ENCODE results near the gene ISM1.

The ISM1 gene

DNA sequence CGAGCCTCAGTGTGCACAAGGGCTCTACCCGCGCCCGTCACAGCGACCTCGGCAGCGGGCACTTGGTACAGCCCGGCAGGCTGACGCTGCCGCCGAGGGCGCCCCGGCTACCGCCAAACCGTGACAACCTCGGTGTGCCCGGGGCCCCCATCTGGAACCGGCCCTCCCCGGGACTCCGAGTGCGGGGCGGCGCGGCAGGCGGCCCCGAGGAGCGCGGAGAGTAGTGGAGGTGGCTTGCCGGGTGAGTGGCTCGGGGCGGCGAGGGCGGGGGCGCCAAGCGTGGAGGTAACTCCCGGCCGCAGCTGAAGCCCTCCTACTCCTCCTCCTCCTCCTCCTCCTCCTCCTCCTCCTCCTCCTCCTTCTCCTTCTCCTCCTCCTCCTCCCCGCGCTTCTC is at the start of gene ISM1:
TSS of gene ISM1 (plus strand) at position 371 of the 394 bp plus-strand sequence. CDS start 503 bp downstream, outside the sequence.
- DNase-seq (ENCODE audit: low read depth in 2 of 2), result peak in 1 of 2 donors; percentile 4

DNA sequence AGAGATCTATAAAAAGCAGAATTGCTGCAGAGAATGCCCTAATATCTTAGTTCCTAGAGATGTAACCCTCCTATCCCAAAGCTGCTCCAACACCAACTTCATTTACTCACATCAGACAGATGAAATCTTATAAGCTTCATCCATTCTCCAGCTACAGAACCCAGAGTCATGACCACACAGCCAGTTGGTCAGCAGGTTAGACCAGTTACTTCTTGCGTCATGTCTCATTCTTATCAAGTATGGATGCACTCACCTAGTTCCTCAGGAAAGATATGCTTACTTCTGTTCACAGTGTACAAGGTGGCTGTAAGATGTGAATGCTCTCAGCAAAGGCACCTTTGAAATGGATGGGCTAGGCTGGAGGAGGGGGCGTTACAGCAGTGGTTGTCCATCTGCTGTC is 47.9 kb upstream of the ISM1 start:
- DNase-seq (ENCODE audit: low read depth in 2 of 2), result no peak

DNA sequence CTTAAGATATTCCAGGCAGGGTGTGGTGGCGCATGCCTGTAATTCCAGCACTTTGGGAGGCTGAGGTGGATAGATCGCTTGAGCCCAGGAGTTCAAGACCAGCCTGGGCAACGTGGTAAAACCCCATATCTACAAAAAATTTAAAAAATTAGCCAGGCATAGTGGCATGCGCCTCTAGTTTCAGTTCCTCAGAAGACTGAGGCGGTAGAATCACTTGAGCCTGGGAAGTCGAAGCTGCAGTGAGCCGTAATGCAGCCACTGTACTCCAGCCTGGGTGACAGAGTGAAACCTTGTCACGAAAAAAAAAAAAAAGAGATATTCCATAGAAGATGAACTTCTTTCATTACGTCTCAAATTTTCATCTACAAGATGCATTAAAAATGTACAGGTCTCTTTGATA is 46.7 kb upstream of the ISM1 start:
- no peak for DNase-seq (ENCODE audit: low read depth in 2 of 2)

DNA sequence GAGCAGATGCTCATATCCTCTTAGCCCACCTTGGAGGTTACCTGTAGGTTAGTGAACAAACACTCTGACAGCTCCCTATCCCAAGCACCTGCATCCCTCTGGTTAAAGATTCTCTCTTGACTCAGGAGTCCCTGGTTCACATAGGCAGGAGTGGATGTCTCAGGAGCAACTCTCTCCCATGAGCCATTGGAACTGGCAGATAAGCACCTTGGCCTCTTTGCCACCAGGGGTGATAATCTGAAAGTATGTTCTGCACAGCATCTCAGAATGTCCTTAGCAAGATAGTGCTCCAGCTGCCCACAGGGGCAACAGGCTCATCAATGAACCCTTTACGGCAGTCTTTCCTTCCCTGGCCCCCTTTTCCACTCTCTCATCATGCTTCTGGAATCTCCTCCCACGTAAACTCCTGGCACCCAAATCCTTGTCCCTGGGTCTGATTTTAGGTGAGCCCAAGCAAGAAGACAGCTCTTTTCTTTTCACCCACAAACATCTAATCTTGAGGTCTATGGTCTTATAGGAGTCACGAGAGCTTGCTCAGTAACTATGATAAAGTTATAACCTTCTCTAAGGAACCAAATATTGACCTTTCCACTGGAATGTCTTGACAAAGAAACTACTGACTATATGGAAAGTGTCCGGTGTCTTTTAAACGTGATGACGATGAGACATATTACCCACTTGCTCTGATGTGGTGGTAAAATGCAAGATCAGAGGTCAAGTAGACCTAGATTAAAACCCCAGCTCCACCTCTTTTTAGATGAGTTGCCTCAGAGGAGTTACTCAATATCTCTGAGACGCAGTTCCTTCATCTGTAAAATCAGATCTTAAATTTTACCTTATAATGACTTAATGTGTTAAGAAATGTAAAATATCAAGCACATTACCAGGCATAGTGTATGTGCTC is 39.8 kb upstream of the ISM1 start:
- no peak for DNase-seq (ENCODE audit: low read depth in 2 of 2)

DNA sequence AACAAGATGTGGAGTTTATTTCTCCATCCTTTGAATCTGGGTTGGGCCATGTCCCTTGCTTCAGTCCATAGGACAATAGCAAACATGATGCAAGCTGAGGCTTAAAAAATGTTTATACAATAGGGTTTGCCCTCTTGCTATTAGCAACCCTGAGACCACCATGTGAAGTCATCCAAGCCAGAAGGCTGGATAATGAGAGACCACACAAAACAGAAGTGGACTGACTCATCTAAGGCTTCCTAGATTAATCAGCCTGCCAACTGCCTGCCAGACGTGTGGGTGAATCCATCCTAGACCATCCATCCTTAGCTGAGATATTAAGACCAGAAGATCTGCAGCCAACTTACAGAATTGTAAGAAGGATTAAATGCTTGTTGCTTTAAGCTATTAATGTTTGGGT is 38.1 kb upstream of the ISM1 start:
- no peak for DNase-seq (ENCODE audit: low read depth in 2 of 2)

DNA sequence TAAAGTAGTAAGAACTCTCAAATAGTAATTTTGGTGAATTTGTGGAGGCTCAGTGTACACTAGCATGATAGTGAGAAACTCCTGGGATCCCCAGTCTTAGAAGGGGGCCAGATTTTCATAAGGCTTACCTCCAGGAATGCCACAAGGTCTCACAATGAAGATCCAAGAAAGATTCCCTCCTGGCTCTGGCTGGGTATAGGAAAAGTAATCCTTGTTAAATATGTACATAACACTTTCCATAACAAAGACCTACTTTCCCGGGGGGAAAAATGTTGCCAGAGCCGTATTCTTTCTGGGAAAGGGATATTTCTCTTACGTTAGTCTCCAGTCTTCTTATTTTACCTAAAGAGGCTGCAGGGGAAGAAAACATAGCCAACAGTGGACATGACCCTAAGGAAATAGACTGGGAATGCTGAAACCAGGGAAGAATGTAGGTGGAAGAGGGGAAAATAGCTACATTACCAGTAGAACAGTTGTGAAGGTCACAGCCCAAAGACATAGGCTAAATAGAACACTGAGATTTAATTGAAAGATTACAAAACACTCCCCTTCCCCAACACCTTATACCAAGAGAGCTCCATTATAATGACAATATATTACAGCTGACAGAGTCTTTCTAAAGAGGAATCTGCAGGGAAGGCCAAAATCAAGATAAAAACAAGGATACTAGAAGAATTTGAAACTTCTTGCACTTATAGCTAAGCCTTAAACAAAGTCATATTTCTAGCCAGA is 34.9 kb upstream of the ISM1 start:
- no peak for DNase-seq (ENCODE audit: low read depth in 2 of 2)

DNA sequence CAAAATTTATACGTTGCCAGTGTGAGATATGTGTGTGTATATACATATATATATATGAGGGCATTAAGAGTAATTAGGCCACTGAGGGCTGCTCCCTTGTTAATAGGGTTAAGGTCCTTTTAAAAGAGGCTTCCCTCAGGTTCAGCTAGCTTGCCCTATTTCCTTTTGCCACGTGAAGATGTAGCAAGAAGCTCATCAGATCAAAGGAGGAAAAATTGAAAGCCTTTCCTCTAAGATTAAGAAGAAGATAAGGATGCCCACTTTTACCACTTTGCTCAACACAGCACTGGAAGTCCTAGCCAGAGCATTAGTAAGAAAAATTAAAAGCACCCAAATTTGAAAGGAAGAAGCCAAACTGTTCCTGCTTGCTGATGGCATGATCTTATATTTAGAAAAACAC is 33.2 kb upstream of the ISM1 start:
- DNase-seq (ENCODE audit: low read depth in 2 of 2), result no peak

DNA sequence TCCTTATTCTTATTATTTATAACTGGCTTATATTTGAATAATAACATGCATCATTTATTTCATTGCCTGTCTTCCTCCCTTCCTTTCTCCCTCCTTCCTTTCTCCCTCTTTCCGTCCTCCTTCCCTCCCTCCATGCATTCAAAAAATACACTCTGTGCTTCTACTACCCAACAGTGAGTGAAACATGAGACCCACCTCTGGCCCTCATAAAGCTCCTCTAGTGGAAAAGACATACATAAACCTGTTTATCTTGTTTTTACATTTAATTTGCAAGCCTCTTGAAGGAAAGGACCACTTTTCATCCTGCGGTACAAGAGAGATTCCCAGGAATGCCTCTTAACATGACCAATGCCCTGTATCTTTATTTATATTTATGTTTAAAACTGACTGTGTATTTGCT is 21.8 kb upstream of the ISM1 start:
- no peak for DNase-seq (ENCODE audit: low read depth in 2 of 2)

DNA sequence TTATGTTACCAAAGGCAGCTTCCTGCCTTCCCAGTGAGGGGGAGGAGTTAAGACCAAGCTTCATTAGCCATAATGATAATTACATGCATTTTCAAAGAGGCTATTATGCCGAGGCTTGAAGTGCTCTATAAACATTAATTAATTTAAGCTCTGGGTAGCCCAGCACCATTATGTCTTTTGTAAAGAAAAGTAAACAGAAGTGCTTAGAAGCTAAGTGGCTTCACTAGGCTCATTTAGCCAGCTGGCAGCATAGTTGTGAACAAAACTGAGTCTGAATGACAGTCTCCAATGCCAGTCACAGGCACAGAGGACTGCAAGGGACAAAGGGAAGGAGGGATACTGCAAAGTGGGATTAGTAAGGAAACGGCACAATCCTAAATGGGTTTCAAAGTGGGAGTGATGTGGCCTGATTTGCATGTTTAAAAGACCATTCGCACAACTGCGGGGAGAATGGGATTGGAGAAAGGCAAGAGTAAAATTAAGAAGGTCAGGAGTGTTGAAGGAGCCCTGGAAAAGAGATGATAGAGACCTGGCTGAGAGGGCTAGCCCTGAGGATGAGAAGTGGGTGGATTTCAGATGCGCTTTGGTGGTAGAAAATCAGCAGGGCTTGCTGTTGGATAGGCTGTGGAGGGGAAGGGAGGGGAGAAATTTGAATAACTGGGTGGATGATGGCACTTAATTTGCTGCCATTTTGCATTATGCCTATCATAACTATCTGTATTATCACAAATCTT is 20.1 kb upstream of the ISM1 start:
- DNase-seq (ENCODE audit: low read depth in 2 of 2), result no peak

DNA sequence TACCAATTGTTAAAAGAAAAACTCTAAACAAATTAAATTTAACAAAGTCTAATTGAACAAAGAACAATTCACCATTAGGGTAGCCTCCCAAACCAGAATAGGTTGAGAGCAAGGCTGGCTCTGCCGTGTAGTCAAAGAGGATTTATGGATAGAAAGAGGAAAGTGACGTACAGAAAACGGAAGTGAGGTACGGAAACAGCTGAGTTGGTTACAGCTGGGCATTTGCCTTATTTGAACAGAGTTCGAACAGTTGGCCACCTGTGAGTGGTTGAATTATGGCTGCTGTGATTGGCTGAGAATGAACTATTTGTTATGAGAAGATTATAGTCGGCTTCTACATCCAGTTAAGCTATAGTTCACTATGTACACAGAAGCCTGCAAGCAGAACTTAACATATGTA is 18.5 kb upstream of the ISM1 start:
- no peak for DNase-seq (ENCODE audit: low read depth in 2 of 2)

DNA sequence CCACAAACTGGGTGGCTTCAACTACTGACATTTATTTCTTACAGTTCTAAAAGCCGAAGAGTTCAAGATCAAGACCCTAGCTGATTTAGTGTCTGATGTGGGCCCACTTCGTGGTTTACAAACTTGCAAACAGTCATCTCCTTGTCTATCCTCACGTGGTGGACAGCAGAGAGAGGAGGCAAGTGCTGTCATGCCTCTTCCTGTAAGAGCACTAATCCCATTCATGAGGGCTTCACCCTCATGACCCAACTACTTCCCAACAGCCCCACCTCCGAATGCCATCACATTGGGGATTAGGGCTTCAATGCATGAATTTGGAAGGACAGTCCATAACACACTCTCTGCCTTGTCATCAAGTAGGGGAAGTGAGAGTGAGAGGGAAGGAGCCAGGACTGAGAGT is 15.6 kb upstream of the ISM1 start:
- DNase-seq (ENCODE audit: low read depth in 2 of 2), result no peak

DNA sequence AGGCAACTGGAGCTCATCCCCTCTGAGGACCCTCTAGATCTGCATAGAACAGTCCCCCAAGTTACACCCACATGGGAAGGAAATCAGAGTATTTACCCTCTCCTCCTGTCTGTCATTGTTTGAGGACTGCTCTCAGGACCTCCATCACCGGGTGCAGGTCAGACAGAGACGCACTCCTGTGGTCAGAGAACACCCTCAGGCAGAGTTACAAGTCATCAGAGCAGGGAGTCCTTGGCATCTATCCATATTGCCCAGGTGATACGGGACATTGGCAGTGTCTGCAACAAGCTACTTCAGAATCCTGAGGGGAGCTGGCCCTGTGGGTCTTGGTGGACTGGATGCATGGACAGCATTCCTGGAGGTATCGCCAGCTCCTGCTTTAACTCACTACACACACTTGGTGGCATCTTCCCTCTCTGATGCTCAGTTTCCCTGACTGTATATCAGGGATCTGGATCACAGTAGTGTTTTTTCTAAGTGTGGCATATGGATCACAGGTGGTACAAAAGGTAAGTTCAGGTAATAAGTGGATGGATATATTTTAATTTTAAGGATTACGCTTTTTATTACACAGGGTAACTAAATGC is 15.1 kb upstream of the ISM1 start:
- no peak for DNase-seq (ENCODE audit: low read depth in 2 of 2)

DNA sequence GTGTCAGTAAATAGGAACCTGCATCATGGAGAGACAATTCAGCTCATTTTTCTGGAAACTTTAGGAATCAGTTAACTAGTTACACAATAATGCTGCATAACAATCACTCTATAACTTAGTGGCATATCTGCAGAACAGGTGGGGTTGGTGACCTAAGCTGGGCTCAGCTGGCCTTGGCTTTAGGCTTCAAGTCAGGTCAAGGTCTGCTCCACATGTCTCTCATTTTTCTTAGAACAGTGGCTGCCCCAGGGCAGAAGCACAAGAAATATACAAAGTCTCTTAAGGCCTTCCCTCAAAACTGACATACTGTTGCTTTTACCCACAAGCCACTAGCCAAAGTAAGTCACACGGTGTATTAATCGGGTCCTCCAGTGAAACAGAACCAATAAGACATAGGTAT is 14.1 kb upstream of the ISM1 start:
- no peak for DNase-seq (ENCODE audit: low read depth in 2 of 2)

DNA sequence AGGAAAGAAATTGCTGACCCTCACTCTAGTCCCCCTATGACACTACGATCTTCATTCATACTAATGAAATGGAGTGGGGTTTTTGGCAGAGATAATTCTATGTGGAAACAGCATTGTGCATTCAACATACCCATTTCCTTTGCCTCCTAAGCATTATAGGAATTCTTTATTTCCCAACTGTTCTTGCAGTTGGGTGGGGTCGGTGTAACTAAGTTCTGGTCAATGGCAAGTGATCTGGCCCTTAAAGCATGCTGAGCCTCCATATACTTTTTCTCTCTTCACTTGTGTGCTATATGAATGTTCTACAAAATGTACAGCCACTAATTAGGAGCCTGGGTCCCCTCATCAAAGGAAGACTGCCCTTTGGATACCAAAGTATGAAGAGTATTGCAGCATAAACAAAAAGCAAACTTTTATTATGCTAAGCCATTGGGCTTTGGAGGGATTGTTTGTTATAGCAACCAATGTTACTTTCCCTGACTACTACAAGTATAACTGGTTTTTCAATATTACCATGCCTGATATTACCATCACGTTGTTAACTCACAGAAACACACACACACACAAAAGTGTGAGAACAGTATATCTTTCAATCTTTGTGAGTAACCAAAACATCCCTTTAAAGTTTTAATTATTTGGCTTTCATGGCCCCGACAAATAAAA is 9.0 kb upstream of the ISM1 start:
- no peak for DNase-seq (ENCODE audit: low read depth in 2 of 2)

DNA sequence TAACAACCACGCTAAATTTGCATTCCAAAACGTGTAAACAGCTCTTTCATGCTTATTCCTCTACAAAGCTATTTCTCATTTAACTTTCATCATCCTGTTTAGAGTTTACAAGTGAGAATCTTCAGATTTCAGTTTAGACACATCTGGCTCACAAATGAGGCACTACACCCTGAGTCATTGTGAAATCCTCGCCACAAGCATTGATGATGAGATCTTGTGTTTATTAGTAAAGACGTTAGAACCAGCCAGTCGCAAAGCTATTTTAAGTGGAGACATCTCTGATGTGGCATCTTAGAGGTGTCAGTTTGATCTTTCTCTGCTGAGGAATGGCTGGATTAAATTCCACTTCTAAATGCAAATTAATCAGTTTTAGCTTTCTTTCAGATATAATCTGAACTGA is 8.3 kb upstream of the ISM1 start:
- no peak for DNase-seq (ENCODE audit: low read depth in 2 of 2)

DNA sequence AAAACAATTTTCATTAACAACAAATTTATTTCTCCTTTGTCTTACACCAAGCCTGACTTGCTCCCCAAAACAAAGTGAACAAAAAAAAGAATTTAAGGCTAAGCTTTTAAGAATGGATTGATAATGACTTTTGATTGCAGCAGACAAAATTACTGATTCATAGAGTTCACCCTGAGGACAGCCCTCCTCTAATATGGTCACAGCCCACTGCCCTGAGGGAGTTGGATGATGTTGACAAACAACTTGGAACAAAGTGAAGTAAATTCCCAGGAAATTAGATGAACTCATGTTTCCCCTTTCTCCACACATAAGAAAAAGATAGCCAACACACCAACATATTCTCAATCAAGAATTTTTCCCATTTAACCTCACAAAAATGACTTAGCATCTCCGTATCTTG is 7.7 kb upstream of the ISM1 start:
- no peak for DNase-seq (ENCODE audit: low read depth in 2 of 2)

DNA sequence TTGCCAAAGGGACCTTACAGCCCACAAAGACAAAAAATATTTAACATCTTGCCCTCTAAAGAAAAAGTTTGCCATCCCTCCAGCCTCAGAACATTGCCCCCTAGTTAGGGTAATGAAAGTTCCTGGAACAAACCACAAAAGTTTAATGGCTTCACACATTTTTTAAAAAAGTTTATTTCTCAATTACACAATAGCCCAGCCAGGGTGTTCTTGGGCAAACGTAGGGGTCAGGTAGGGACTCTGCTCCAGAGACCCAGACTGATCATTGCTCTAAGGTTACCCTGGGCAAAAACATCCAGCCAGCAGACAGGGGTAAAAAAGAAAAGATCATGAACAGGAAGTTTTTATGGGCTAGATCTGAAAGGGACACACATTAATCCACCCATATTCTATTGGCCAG is 4.5 kb upstream of the ISM1 start:
- no peak for DNase-seq (ENCODE audit: low read depth in 2 of 2)

DNA sequence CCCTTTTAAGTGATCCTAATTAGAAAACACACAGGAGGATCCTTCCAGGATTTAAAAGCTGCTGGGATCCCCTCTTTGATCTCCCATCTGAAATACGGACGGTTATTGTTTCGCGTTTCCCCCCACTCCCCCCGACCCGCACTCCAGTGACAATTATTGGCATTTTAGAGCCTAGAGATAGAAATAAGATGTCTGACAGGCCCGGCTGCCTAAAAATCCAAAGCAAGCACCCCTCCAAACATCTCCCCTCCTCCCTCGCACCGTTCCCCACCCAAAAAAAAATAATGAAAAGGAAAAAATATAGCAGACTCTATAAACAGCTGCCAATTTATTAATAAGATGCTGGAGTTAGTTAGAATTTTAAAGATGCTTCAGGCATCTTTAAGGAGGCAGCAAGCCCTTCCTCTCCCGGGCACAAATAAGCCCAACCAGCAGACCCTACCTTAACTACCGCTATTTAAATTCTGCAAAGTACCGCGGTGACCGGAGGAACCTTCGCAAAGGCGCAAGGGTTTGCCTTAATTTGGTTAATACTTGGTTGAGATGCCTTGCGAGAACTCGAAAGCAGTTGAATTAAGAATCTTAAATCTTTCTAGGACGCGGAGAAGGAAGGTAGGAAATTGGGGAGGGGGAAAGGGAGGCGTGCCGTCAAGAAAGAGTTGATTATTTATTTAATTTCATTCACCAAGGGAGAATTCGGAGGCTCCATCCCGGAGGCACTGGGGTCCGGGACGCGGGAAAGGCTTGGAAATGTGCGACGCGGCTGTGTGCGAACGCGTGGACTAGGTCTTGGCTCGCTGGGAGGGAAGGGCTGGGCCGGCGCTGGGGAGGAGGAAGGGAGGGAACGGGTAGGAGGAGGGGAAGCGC is 1.5 kb upstream of the ISM1 start:
- no peak for DNase-seq (ENCODE audit: low read depth in 2 of 2)

DNA sequence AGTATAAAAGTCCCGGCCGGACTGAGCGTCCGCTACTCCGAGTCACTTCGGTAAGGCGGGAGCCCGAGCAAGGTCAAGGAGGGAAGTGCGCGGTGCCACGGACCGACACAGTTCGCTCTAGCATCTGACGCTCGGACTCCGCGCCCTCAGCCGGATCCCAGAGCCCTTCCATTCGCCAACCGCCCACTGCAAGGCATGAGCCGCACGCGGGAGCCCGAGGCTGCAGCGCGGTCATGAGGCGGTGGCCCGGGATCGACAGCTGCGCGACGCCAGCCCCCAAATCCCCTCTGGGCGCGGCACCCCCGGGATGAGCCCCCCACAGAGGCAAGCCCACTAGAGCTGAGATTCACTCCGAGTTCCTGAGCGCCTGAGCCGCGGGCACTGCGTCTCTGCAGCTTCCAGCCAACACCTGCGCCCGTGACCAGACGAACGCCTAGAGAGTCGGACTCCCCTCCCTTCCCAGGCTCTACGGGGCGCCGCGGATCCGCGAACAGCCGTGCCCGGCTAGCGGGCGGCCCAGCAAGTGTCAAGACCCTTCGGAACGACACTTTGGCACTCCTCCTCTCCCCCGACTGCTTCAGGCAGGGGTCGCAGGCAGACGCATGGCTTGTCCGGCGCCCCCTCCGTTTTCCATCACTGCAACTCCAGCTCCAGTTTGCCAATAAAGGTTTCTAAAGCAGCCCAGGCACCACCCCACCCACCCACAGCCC is 725 bp upstream of the ISM1 start:
- DNase-seq (ENCODE audit: low read depth in 2 of 2), result no peak

DNA sequence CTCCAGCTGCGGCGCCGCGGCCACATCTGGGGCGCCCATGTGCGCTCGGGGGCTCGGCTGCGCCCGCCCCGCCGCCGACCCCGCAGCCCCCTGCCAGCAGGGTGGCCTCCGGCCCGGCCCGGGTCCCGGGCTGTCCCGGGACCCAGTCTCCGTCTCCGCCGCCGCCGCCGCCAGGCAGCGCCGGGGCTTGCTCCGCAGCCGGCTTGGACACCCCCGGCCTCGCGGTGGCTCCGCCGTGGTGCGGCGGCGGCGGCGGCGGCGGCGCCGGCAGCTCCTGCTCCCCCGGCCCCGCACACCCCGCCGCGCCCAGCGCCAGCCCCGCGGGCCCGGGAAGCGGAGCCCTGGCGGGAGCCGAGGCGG is 219 bp downstream of the ISM1 start:
- DNase-seq (ENCODE audit: low read depth in 2 of 2), result no peak

Data from stimulated activated CD8-positive, alpha-beta memory T cell treated with anti-CD3 and anti-CD28 coated beads, Interleukin-2, amount 100 ng/mL, for 1 hour (primary cell).